ENCODE results near the gene ATP1A1.

ATP1A1 gene

GRCh38 chr1:116372651-116373430 lies at the start of gene ATP1A1:
Gene ATP1A1 (plus strand): TSS chr1:116373244. CDS start chr1:116373512, 268 bp downstream.
- in situ Hi-C loops (cut with HindIII; ENCODE audit: low sequenced_read_pairs): no loop called here

DNA sequence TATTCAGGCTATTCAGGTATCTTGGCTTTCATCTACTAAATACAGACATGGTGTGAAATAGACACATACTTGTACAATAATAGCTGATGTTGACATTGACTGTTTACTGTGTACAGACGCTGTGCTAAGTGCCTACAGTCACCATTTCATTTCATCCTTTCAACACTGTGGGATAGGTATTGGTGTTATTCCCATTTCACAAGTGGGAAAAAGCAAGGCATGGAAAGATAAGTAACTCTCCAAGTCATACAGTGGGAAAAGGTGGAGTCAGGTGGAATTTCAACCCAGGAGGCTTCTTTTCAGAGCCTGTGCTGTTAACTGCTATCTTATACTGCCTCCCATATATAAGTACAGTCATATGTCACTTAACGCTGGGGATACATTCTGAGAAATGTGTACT lies 49.6 kb upstream of the ATP1A1 start:
- in situ Hi-C loops (cut with HindIII; ENCODE audit: low sequenced_read_pairs): no loop called here

DNA sequence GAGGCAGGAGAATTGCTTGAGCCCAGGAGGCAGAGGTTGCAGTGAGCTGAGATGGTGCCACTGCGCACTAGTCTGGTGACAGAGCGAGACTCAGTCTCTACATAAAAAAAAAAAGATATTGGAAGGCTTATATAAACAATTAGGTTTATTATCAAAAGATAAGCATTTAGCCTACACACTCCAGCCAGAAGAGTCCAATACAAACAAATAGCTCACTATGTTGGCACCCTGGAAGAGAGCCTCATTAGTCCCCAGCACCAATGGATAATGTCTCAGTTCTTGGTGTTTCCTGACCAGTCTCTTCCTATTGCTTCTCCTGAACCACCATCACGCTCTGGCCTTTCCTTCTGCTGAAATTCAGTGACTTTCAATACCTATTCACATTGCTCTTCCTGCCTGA lies 48.6 kb upstream of the ATP1A1 start:
- in situ Hi-C loops (cut with HindIII; ENCODE audit: low sequenced_read_pairs): no loop called here

GRCh38 chr1:116325104-116325503 lies 47.9 kb upstream of the ATP1A1 start:
- in situ Hi-C loops (cut with HindIII; ENCODE audit: low sequenced_read_pairs): no loop called here

DNA sequence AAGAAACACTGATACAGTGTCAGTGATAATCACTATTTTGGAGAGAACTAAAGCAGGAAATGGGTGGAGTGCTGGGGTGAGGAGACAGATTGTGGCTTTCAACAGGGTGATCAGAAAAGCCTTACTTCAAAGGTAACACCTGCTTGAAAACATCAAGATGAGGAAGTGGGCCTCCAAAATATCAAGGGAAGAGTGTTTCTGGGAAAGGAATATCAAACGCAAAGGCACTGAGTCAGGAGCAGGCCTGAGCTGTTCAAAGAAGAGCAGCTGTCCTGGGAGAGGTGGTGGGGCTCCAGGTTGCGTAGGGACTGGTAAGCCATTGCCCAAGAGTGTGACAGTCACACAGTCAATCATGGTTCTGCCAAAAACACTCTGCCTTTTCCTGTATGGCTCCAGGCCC lies 47.1 kb upstream of the ATP1A1 start:
- in situ Hi-C loops (cut with HindIII; ENCODE audit: low sequenced_read_pairs): no loop called here

DNA sequence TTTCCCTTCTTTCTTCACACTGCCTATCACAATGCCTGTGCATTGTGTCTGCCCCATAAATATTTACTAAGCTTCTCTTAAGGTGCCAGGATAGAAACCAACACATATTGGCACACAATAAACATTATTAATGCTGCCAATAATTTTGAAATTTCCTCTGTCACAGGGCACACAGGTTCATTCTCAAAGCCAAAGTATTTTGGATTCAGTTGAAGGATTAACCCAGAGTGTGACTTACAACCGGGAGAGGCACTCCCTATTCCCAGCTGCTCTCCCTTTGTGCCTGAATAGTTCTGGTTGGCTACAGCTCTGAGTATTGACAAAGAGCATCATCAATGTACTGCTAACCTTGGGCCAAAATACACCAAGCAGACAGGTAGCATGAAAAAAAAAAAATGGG lies 46.6 kb upstream of the ATP1A1 start:
- in situ Hi-C loops (cut with HindIII; ENCODE audit: low sequenced_read_pairs): no loop called here

DNA sequence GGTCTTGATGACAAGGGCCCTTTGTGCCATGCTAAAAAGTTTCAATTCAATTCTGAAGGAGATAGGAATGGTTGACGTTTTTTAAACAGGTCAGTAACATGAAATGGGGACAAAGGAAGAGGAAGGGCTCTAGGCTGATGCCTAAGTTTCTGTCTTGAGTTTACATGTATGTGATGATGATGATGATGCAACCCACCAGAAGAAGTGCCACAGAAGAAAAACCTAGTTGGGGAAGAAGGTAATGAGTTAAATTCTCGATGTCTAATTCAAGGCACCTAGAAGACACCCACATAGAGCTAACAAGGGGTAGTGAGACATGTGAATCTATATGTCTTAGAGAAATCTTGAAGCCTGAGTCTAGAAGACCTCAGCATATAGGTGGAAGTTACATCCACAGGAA lies 44.4 kb upstream of the ATP1A1 start:
- in situ Hi-C loops (cut with HindIII; ENCODE audit: low sequenced_read_pairs): no loop called here

GRCh38 chr1:116329524-116330341 lies 43.3 kb upstream of the ATP1A1 start:
- in situ Hi-C loops (cut with HindIII; ENCODE audit: low sequenced_read_pairs): no loop called here

- in situ Hi-C loops (cut with HindIII; ENCODE audit: low sequenced_read_pairs): no loop called here
These were observed 42.7 kb upstream of the ATP1A1 start for GRCh38 chr1:116330342-116330652.

- in situ Hi-C loops (cut with HindIII; ENCODE audit: low sequenced_read_pairs): no loop called here
These were observed 42.2 kb upstream of the ATP1A1 start for GRCh38 chr1:116330846-116331245.

- in situ Hi-C loops (cut with HindIII; ENCODE audit: low sequenced_read_pairs): no loop called here
These were observed 41.5 kb upstream of the ATP1A1 start for GRCh38 chr1:116331523-116331922.

DNA sequence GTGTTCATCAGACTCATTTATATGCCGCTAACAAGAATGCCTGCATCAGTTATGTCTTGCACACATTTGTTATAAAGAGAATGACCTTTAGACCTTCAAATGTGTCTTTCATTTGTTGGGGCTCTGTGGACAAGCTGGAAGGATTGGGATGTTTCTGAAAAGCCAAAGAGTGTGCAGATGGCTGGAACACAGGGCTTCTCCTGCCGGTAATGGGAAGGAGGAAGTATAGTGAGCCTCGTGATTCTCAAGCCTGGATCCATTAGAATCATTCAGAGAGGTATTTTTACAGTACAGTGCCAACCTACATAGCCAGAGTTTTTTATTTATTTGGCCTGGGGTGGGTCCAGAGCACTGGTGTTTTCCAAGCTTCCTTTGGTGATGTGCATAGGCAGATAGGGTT lies 40.6 kb upstream of the ATP1A1 start:
- in situ Hi-C loops (cut with HindIII; ENCODE audit: low sequenced_read_pairs): no loop called here

DNA sequence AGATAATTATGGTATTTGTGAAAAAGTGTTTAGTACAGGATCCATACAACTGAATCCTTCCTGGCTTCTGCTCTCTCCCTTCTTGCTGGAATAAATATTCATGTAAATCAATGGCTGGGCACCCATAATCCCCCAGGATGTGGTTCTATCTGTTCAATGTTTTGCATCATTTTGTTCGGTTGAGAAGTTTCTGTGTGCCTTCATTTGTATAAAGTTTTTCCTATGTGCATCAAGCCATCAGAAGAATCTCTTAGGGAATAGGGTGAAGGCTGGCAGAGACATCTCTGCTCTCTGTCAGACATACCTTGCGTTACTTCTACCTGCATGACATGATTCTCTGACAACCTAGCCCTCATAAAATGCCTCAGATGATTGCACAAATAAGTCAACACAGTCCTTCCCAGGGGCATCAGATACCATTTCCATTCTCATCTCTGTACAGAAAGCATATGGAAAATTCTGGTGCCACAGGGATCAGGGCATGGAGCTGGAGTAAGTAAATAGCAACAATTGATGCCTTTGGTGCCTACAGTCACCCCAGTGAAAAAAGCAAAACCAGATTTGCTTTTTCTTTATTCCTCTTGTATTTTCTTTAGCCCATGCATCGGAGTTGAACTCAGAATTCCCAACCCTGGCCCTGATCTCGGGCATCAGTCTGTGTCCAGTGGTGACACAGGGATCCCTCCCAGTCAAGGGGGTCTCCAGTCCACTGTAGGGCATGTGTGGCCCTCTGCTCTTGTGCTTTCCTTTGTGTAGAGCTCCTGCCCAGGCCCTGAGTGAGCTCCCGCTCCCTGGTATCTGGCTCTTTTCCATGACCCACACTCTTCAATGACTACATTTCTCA lies 39.7 kb upstream of the ATP1A1 start:
- in situ Hi-C loops (cut with HindIII; ENCODE audit: low sequenced_read_pairs): no loop called here

DNA sequence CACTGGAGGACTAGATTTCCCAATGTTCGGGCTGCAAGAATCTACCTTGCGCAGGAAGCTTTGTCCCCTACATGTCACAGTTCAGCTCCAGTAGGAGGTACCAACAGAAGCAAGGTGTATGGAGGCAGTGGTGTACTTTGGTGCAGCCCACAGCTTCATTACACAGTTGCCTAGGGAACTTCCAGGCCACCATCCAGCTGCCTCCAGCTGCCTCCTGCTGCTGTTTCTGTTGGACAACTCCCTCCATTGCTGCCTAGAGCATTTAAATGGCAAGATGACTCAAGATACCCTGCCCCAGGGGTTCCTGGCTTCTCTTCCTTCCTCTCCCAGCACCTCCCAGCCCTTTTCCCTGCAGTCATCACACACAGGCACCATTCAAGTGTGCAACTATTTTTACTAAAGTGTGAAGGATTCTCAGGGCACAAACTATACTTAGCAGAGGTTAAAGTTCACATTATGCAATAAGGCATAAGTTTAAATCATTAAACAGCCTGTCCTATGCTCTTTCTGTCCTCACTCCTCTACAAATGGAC lies 39.0 kb upstream of the ATP1A1 start:
- in situ Hi-C loops (cut with HindIII; ENCODE audit: low sequenced_read_pairs): no loop called here

- in situ Hi-C loops (cut with HindIII; ENCODE audit: low sequenced_read_pairs): no loop called here
These were observed 38.0 kb upstream of the ATP1A1 start for GRCh38 chr1:116334868-116335635.

GRCh38 chr1:116335850-116336624 lies 37.0 kb upstream of the ATP1A1 start:
- in situ Hi-C loops (cut with HindIII; ENCODE audit: low sequenced_read_pairs): no loop called here

DNA sequence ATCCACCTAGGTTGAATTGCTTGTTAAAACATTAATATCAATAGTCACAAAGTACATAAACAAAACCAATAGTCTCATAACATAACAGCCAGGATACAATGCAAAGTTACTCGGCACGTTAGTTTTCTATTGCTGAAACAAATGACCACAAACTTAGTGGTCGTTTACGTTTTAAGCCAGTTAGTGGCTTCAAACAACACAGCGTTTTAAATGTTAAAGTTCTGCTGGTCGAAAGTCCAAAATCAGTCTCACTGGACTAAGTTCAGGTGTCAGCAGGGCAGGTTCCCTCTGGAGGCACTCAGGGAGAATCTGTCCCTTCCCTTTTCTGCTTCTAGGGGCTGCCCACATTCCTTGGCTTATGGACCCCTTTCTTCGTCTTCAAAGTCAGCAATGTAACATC lies 35.6 kb upstream of the ATP1A1 start:
- in situ Hi-C loops (cut with HindIII; ENCODE audit: low sequenced_read_pairs): no loop called here

- in situ Hi-C loops (cut with HindIII; ENCODE audit: low sequenced_read_pairs): no loop called here
These were observed 34.6 kb upstream of the ATP1A1 start for GRCh38 chr1:116338400-116338799.

DNA sequence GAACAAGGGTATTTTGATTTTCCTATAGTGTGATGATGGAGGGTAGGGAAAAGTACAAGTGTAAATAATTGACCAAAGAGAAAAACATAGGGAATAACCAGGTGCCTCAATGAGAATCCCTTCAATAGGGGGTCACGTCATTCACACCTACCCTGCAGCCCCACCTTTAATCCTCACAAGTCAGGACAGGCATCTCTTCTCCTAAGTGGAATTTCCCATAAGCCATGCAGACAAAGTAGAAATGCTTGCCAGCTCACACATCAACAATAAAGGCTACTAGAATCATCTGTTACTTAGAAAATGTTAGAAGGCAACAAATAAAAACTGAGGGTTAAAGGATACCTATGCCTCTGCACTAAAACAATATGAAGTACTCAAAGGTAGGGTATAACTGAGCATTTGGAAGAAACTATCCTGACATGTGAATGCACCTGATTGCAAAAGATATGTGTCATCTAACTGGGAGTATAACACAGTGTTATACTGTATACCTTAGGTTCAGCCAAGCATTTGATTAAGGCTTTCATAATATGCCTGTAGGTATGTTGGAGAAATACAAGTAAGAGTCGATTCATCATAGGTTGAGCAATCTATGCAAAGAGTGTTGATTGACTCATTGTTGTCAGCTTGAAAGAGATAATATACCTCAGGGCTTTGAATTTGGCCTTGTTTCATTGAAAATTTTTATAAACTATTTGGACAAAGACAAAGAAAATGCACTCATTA lies 32.4 kb upstream of the ATP1A1 start:
- in situ Hi-C loops (cut with HindIII; ENCODE audit: low sequenced_read_pairs): no loop called here
